OCI-LY7 (cell line): ENCODE results near the gene AGAP3.

Experiments used
- CTCF ChIP-seq: fragments of 200-600 bp; sonication (generic); conservative IDR thresholded peaks from 2 replicates; pipeline ENCODE4 v1.5.1; 2014; ENCODE audit warnings: mild to moderate bottlenecking, antibody characterized with exemption, low read length, moderate library complexity, mixed read lengths
- EZH2phosphoT487 ChIP-seq: fragments of 200-600 bp; sonication (generic); IDR thresholded peaks from 2 replicates; pipeline ENCODE4 v1.6.1; 2018; ENCODE audit warnings: low read depth, borderline replicate concordance, mild to moderate bottlenecking, mixed run types, antibody characterized with exemption, low read length, moderate library complexity, mixed read lengths

GRCh38 chr7:151132461-151133205, 46.4 kb downstream of the AGAP3 start:
- TF ChIP-seq CTCF (no peak), EZH2phosphoT487 (no peak)
